H9 (cell line): ENCODE data around the gene LRP5. TPM values are rescaled to one million over a fixed set of nuclear protein-coding genes. Genes with fewer than 3 reads are reported as not detected.

Source experiments
- DNase-seq: peaks from one replicate; pipeline ENCODE4 v3.0.0-alpha.2; 2017
- H2AFZ ChIP-seq: one replicate; pipeline ENCODE4 v1.6.1; 2013; ENCODE audit warnings: mild to moderate bottlenecking, low read length, control low read depth, moderate library complexity
- H2AK5ac ChIP-seq: 2 replicates; pipeline ENCODE4 v1.6.1; 2013; ENCODE audit warnings: low read length, control low read depth, mixed read lengths; ENCODE audit not compliant: insufficient read length
- H2BK120ac ChIP-seq: one replicate; pipeline ENCODE4 v1.6.1; 2013; ENCODE audit warnings: low read depth, mild to moderate bottlenecking, low read length, control low read depth, inconsistent platforms; ENCODE audit not compliant: poor library complexity, severe bottlenecking
- H2BK12ac ChIP-seq: 2 replicates; pipeline ENCODE4 v1.6.1; 2013; ENCODE audit warnings: low read length, control low read depth, mixed read lengths, low read depth; ENCODE audit not compliant: insufficient read length
- H2BK15ac ChIP-seq: 2 replicates; pipeline ENCODE4 v1.6.1; 2013; ENCODE audit warnings: low read depth, low read length, control low read depth
- H2BK20ac ChIP-seq: one replicate; pipeline ENCODE4 v1.6.1; 2013; ENCODE audit warnings: low read depth, mild to moderate bottlenecking, low read length, control low read depth, inconsistent platforms; ENCODE audit not compliant: poor library complexity, severe bottlenecking
- H2BK5ac ChIP-seq: 2 replicates; pipeline ENCODE4 v1.6.1; 2013; ENCODE audit warnings: low read length, control low read depth, mixed read lengths; ENCODE audit not compliant: insufficient read length
- H3K14ac ChIP-seq: 2 replicates; pipeline ENCODE4 v1.6.1; 2013; ENCODE audit warnings: low read length, control low read depth; ENCODE audit not compliant: insufficient read depth
- H3K18ac ChIP-seq: 2 replicates; pipeline ENCODE4 v1.6.1; 2013; ENCODE audit warnings: low read depth, mild to moderate bottlenecking, mixed read lengths, low read length, control low read depth; ENCODE audit not compliant: insufficient read length
- H3K23ac ChIP-seq: 2 replicates; pipeline ENCODE4 v1.6.1; 2013; ENCODE audit warnings: low read length, control low read depth, mixed read lengths, low read depth; ENCODE audit not compliant: insufficient read length
- H3K23me2 ChIP-seq: 2 replicates; pipeline ENCODE4 v1.6.1; 2013; ENCODE audit warnings: low read depth, mild to moderate bottlenecking, mixed read lengths, low read length, control low read depth; ENCODE audit not compliant: insufficient read length, poor library complexity, severe bottlenecking
- H3K27ac ChIP-seq: 2 replicates; pipeline ENCODE4 v1.5.1; 2013; ENCODE audit warnings: low read length, control low read depth, mixed read lengths, low read depth; ENCODE audit not compliant: insufficient read length
- H3K27me3 ChIP-seq: 2 replicates; pipeline ENCODE4 v1.6.1; 2013; ENCODE audit warnings: low read length, control low read depth, inconsistent platforms; ENCODE audit not compliant: insufficient read depth
- H3K4ac ChIP-seq: 2 replicates; pipeline ENCODE4 v1.6.1; 2013; ENCODE audit warnings: low read depth, mild to moderate bottlenecking, control low read depth, inconsistent platforms, low read length, moderate library complexity
- H3K4me1 ChIP-seq: 2 replicates; pipeline ENCODE4 v1.6.1; 2013; ENCODE audit warnings: low read length, control low read depth, inconsistent platforms; ENCODE audit not compliant: insufficient read depth
- H3K4me2 ChIP-seq: 2 replicates; pipeline ENCODE4 v1.6.1; 2013; ENCODE audit warnings: low read length, control low read depth, mixed read lengths; ENCODE audit not compliant: insufficient read length, insufficient read depth
- H3K56ac ChIP-seq: 2 replicates; pipeline ENCODE4 v1.6.1; 2013; ENCODE audit warnings: low read depth, mild to moderate bottlenecking, mixed read lengths, low read length, control low read depth; ENCODE audit not compliant: insufficient read length
- H3K79me1 ChIP-seq: 2 replicates; pipeline ENCODE4 v1.6.1; 2013; ENCODE audit warnings: low read depth, mild to moderate bottlenecking, moderate library complexity, low read length, control low read depth, inconsistent platforms; ENCODE audit not compliant: insufficient read depth, poor library complexity, severe bottlenecking
- H3K79me2 ChIP-seq: 2 replicates; pipeline ENCODE4 v1.6.1; 2013; ENCODE audit warnings: low read length, control low read depth, inconsistent platforms; ENCODE audit not compliant: insufficient read depth
- H3K9ac ChIP-seq: 2 replicates; pipeline ENCODE4 v1.6.1; 2013; ENCODE audit warnings: low read length, control low read depth, mixed read lengths; ENCODE audit not compliant: insufficient read length; ENCODE audit errors: extremely low read depth
- H3K9me3 ChIP-seq: one replicate; pipeline ENCODE4 v1.6.1; 2013; ENCODE audit warnings: low read depth, low read length, inconsistent platforms; ENCODE audit not compliant: control insufficient read depth
- H3T11ph ChIP-seq: one replicate; pipeline ENCODE4 v1.6.1; 2013; ENCODE audit warnings: mild to moderate bottlenecking, low read length, control low read depth, inconsistent platforms
- H4K20me1 ChIP-seq: one replicate; pipeline ENCODE4 v1.6.1; 2013; ENCODE audit not compliant: control insufficient read depth, insufficient read length, insufficient read depth
- H4K5ac ChIP-seq: 2 replicates; pipeline ENCODE4 v1.6.1; 2013; ENCODE audit warnings: low read depth, mild to moderate bottlenecking, mixed read lengths, low read length, control low read depth; ENCODE audit not compliant: insufficient read length
- H4K8ac ChIP-seq: replicated peaks from 2 replicates; pipeline ENCODE4 v1.6.1; 2013; ENCODE audit warnings: low read length, control low read depth, mixed read lengths, low read depth; ENCODE audit not compliant: insufficient read length
- H4K91ac ChIP-seq: 2 replicates; pipeline ENCODE4 v1.6.1; 2013; ENCODE audit warnings: low read depth, mild to moderate bottlenecking, moderate library complexity, mixed read lengths, low read length, control low read depth; ENCODE audit not compliant: insufficient read length
- H3K27ac Mint-ChIP-seq, 3 experiments: 2 replicates in 2 of 3; 3 replicates in 1 of 3; pipeline ENCODE4 v1.8.0; 2020 to 2021; ENCODE audit warnings: mixed read lengths in 3 of 3, mild to moderate bottlenecking in 1 of 3, moderate library complexity in 1 of 3
- H3K27me3 Mint-ChIP-seq: 2 replicates; pipeline ENCODE4 v1.8.0; 2021; ENCODE audit warnings: low read depth, mild to moderate bottlenecking, moderate library complexity, mixed read lengths
- H3K36me3 Mint-ChIP-seq, 3 experiments: 2 replicates in 2 of 3; 3 replicates in 1 of 3; pipeline ENCODE4 v1.8.0; 2020 to 2021; ENCODE audit warnings: low read depth in 3 of 3, mixed read lengths in 3 of 3; ENCODE audit not compliant: insufficient read depth in 1 of 3
- H3K4me1 Mint-ChIP-seq, 2 experiments: 2 replicates each; pipeline ENCODE4 v1.8.0; 2020; ENCODE audit warnings: mixed read lengths in 2 of 2
- H3K4me3 Mint-ChIP-seq, 2 experiments: 2 replicates in 1 of 2; 3 replicates in 1 of 2; pipeline ENCODE4 v1.8.0; 2020 to 2021; ENCODE audit warnings: mild to moderate bottlenecking in 2 of 2, mixed read lengths in 2 of 2, moderate library complexity in 1 of 2
- H3K9me3 Mint-ChIP-seq, 2 experiments: 2 replicates in 1 of 2; 3 replicates in 1 of 2; pipeline ENCODE4 v1.8.0; 2020; ENCODE audit warnings: mild to moderate bottlenecking in 2 of 2, mixed read lengths in 2 of 2, moderate library complexity in 1 of 2
- WGBS: extraction: QIAGEN DNeasy Blood & Tissue Kit; methylation state at CpG from one replicate; pipeline ENCODE4 v1.1.7; 2013; ENCODE audit warnings: missing lambda C conversion rate, low lambda C conversion rate, mixed read lengths; ENCODE audit not compliant: insufficient read length; ENCODE audit errors: extremely low coverage; 5-methylcytosine and 5-hydroxymethylcytosine counted together
- total RNA-seq: library from RNA; stranded (reverse); gene quantifications from 2 replicates; pipeline ENCODE4 v1.2.1, GENCODE V29; 2021
- TF ChIP-seq, protein P1 (sequence below): fragments of 200-600 bp; sonication (generic); conservative IDR thresholded peaks from 3 replicates; pipeline ENCODE4 v1.8.0; 2021; ENCODE audit warnings: antibody characterized with exemption, mild to moderate bottlenecking

The LRP5 gene
- total RNA-seq, 1 experiment from 2014 or later = 38.4 TPM

DNA sequence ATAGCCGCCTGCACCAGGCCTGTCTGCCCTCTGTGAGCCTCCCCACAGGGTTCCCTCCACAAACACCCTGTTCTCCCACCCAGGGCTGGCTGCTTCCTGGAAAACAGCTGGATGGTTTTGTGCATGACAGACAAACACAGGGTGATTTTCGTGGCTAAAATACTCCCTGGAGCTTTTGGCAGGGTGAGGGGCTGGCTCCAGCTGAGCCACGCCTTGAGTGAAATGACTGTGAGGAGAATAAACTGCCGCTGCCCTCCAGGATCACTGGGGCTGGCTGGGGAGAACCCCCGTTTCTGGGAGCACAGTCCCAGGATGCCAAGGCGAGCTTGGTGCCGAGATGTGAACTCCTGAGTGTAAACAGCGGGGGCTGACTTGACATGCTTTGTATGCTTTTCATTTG is 127.8 kb downstream of the LRP5 start:
- Histone ChIP-seq H2BK12ac (no peak overlapping the region), H3K27ac (no peak overlapping the region), H4K5ac (no peak overlapping the region), H3K18ac (no peak overlapping the region), H3T11ph (no peak overlapping the region), H2BK20ac (no peak overlapping the region), H3K14ac (no peak overlapping the region), H2BK120ac (no peak overlapping the region), H3K56ac (no peak overlapping the region), H3K23ac (no peak overlapping the region), H2BK5ac (no peak overlapping the region), H3K23me2 (no peaks in the 10 kb centered on the region), H2BK15ac (no peak overlapping the region), H2AFZ (no peak overlapping the region), H3K79me1 (no peaks in the 10 kb centered on the region), H4K20me1 (no peaks in the 10 kb centered on the region), H3K4me1 (no peaks in the 10 kb centered on the region), H3K4ac (no peak overlapping the region), H3K9ac (no peak overlapping the region), H3K79me2 (no peaks in the 10 kb centered on the region), H3K27me3 (no peaks in the 10 kb centered on the region), H3K4me2 (no peak overlapping the region), H4K8ac (no peak overlapping the region), H4K91ac (no peak overlapping the region), H2AK5ac (no peak overlapping the region), H3K9me3 (no peaks in the 10 kb centered on the region)
- DNase-seq = no peak
- Mint-ChIP-seq H3K4me1 (peaks cover 22 to 39% of the 10 kb centered on the region in 2 experiments), H3K9me3 (no peaks in the 10 kb centered on the region), H3K27ac (peak overlapping the region in 2 of 3 experiments; percentile 66 to 69; a peak in 4 of 7 replicates), H3K27me3 (no peaks in the 10 kb centered on the region), H3K36me3 (peaks cover 6 to 20% (median 19%) of the 10 kb centered on the region in 3 experiments; a peak in 5 of 7 replicates), H3K4me3 (peak overlapping the region in 1 of 2 experiments; percentile 16; a peak in 2 of 5 replicates)
- TF ChIP-seq, protein P1, sequence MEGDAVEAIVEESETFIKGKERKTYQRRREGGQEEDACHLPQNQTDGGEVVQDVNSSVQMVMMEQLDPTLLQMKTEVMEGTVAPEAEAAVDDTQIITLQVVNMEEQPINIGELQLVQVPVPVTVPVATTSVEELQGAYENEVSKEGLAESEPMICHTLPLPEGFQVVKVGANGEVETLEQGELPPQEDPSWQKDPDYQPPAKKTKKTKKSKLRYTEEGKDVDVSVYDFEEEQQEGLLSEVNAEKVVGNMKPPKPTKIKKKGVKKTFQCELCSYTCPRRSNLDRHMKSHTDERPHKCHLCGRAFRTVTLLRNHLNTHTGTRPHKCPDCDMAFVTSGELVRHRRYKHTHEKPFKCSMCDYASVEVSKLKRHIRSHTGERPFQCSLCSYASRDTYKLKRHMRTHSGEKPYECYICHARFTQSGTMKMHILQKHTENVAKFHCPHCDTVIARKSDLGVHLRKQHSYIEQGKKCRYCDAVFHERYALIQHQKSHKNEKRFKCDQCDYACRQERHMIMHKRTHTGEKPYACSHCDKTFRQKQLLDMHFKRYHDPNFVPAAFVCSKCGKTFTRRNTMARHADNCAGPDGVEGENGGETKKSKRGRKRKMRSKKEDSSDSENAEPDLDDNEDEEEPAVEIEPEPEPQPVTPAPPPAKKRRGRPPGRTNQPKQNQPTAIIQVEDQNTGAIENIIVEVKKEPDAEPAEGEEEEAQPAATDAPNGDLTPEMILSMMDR = no peak
- no CpG with 5 or more reads among the region's 8 CpGs for WGBS
